ENCODE measurements around the gene ZNF239.
"Not testable (repeated sequence)": the region's sequence is repeated elsewhere in the genome, so short reads cannot be mapped to it uniquely, and the experiment has no call there.

Gene ZNF239

GRCh38 chr10:43576062-43576461, 1.6 kb upstream of the ZNF239 start:
- no peak for DNase-seq

DNA sequence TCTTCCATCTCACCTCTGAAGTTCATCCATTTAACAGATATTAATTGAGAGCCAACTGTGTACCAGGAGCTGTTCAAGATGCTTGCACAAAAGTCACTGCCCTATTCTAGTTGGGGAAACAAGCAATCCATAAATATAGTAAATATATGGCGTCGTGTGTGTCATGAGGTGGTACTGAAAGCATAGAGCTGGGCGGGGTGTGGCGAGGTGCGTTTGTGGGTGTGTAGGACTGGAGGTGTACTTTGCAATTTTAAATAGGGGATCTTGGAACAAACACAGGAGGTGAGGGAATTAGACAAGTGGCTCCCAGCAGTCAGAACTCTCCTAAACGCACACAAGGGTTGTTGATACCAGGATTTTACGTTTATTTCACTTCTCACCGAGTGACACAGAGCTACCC, 490 bp upstream of the ZNF239 start:
- no peak for DNase-seq

- DNase-seq = no peak
These were observed 991 bp downstream of the ZNF239 start for GRCh38 chr10:43573250-43574000.

- no peak for DNase-seq
These were observed 3.4 kb downstream of the ZNF239 start for GRCh38 chr10:43570971-43571370.

DNA sequence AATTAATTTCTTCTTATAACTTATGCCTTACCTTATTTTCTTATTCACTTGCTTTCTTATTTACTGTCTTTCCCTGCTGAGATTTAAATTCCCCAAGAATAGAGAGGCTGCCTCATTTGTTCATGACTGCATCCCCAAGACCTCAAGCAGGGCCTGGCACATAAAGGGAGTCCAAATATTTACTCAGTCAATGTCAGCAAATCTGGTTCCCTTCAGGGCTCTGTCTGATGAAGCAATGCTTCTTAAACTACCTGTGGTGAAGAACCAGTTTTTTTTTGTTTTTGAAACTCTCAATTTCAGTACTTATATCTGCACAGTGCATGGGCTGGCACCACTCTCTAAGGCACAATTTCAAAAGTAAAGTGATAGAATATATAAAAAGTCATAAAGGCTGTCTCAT, 4.7 kb downstream of the ZNF239 start:
- peak; percentile 58 for DNase-seq

- DNase-seq = no peak
These were observed 17.2 kb downstream of the ZNF239 start for GRCh38 chr10:43557214-43557613.

DNA sequence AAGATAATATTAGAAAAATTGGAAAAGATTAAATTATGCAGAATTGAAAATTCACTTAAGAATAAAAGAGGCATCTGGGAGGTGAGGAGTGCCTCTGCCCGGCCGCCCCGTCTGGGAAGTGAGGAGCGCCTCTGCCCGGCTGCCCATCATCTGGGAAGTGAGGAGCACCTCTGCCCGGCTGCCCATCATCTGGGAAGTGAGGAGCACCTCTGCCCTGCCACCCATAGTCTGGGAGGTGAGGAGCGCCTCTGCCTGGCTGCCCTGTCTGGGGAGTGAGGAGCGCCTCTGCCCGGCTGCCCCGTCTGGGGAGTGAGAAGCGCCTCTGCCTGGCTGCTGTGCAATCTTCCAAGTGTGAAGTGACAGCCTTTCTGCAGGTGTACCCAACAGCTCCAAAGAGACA, 30.7 kb downstream of the ZNF239 start:
- not testable (repeated sequence) for DNase-seq

- DNase-seq = no peak
These were observed 49.8 kb downstream of the ZNF239 start for GRCh38 chr10:43524434-43525247.
